Measurements from ENCODE around the gene SLC22A5.

Gene SLC22A5

DNA sequence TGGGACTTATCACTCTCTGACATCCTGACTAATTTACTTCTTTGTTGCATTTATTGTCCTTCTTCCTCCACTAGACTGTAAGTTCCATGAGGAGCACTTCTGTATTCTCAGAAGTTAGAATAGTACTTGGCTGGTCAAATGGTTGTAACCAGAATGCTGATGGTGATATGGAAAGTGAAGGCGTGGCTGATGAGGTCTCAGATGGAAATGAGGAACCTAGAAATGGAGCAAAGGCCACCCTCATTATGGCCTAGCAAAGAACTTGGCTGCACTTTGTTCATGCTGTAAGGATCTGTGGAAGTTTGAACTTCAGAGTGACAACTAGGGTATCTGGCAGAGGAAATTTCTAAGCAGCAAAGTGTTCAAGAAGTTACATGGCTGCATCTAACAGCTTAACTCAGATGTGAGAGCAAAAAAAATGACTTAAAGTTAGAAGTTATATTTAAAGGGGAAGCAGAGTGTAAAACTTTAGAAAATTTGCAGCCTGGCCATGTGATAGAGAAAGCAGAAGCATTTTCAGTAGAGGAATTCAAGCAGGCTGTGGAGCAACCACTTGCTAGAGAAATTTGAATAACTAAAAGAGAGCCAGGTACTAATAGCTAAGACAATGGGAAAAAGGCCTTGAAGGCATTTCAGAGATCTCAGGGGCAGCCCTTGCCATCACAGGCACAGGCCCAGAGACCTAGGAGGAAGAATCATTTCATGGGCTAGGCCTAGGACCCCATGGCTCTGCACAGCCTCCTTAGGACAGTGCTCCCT, 14.9 kb upstream of the SLC22A5 start:
- peaks cover 4% of the 10 kb centered on the region; the same call in 1 of the 2 replicates for H3K36me3 ChIP-seq (ENCODE audit: insufficient read depth, low read length)
- peaks cover 4% of the 10 kb centered on the region; the same call in 1 of the 2 replicates for H3K9me3 ChIP-seq (ENCODE audit: control insufficient read depth, insufficient read depth, low read length)
- no peak overlapping the region for H3K9ac ChIP-seq (ENCODE audit: low read depth, low read length)
- H3K4me1 ChIP-seq (ENCODE audit: insufficient read depth, low read length) = no peaks in the 10 kb centered on the region; the same call in 1 of the 2 replicates

DNA sequence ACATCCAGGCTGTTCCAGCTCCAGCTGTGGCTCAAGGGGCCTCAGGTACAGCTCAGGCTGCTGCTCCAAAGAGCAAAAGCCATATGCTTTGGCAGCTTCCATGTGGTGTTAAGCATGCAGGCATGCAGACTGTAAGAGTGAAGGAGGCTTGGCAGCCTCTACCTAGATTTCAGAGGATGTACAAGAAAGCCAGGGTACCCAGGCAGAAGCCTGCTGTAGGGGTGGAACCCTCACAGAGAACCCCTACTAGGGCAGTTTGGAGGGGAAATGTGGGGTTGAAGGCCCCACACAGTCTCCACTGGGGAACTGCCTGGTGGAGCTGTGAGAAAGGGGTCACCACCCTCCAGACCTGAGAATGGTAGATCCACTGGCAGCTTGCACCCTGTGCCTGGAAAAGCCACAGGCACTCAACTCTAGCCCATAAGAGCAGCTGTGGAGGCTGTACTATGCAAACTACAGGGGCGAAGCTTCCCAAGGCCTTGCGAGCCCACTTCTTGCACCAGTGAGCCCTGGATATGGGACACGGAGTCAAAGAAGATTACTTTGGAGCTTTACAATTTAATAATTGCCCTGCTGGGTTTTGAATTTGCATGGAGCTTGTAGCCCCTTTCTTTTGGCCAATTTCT, 14.3 kb upstream of the SLC22A5 start:
- Histone ChIP-seq H3K9me3 (ENCODE audit: control insufficient read depth, insufficient read depth, low read length) (peaks cover 4% of the 10 kb centered on the region; the same call in 1 of the 2 replicates), H3K4me1 (ENCODE audit: insufficient read depth, low read length) (no peaks in the 10 kb centered on the region; the same call in 1 of the 2 replicates), H3K9ac (ENCODE audit: low read depth, low read length) (no peak overlapping the region), H3K36me3 (ENCODE audit: insufficient read depth, low read length) (peaks cover 4% of the 10 kb centered on the region; the same call in 1 of the 2 replicates)

DNA sequence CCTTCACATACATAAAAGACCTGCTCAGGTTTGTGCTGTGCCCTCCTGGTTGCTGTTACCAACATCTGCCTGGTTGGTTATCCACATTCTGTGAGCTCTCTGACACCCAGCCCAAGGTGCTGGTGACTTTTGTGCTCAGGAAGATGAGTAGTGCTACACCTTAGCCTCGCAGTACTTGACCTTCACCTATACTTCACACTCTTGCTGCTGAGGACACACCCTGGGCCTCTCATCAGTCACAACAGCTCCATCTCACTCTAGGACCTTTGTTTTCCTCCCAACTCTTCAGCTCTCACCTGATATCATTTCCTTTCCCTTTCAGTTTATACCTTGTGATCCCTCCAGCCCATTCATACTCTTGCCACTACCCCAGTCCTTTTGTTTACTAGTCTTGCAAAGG, 10.7 kb upstream of the SLC22A5 start:
- Histone ChIP-seq H3K9ac (ENCODE audit: low read depth, low read length) (no peak overlapping the region), H3K36me3 (ENCODE audit: insufficient read depth, low read length) (no peaks in the 10 kb centered on the region), H3K9me3 (ENCODE audit: control insufficient read depth, insufficient read depth, low read length) (peaks cover 4% of the 10 kb centered on the region; the same call in 1 of the 2 replicates), H3K4me1 (ENCODE audit: insufficient read depth, low read length) (no peaks in the 10 kb centered on the region; the same call in 1 of the 2 replicates)

GRCh38 chr5:132362086-132362485, 7.4 kb upstream of the SLC22A5 start:
- Histone ChIP-seq H3K9ac (ENCODE audit: low read depth, low read length) (no peak overlapping the region), H3K4me1 (ENCODE audit: insufficient read depth, low read length) (no peaks in the 10 kb centered on the region), H3K36me3 (ENCODE audit: insufficient read depth, low read length) (no peaks in the 10 kb centered on the region), H3K9me3 (ENCODE audit: control insufficient read depth, insufficient read depth, low read length) (no peaks in the 10 kb centered on the region)

DNA sequence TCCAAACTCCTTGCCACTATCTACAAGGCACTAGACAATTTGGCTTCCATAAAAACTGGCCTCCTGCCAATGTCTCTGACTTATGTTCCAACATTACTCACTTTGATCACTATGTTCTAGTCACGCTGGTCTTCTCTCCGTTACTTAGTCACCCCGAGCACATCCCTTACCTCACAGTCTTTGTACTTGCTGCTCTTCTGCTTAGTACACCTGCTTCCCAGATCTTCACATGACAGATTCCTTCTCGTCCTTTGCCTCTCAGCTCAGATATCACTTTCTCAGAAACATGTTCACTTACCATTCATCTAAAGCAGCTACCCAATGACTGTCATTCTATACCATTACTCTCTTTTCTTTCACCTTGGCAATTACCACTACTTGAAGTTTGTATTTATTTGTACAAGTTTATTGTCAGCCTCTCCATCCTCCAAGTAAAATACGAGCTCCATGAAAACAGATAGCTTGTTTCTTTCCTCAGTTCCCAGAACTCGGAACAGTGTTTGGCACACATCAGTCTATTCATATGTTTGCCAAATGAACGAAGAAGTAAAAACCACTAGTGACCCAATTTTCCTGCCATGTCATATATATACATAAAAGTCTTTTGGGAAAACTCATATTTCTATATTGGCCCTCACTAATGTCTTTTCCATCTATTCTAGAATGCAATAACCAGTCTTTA, 5.9 kb upstream of the SLC22A5 start:
- no peak overlapping the region for H3K9ac ChIP-seq (ENCODE audit: low read depth, low read length)
- no peaks in the 10 kb centered on the region for H3K36me3 ChIP-seq (ENCODE audit: insufficient read depth, low read length)
- H3K9me3 ChIP-seq (ENCODE audit: control insufficient read depth, insufficient read depth, low read length) = no peaks in the 10 kb centered on the region
- H3K4me1 ChIP-seq (ENCODE audit: insufficient read depth, low read length) = no peaks in the 10 kb centered on the region

- Histone ChIP-seq H3K36me3 (ENCODE audit: insufficient read depth, low read length) (no peaks in the 10 kb centered on the region), H3K4me1 (ENCODE audit: insufficient read depth, low read length) (no peaks in the 10 kb centered on the region), H3K9me3 (ENCODE audit: control insufficient read depth, insufficient read depth, low read length) (no peaks in the 10 kb centered on the region), H3K9ac (ENCODE audit: low read depth, low read length) (no peak overlapping the region)
Observed at GRCh38 chr5:132364319-132364718, 5.2 kb upstream of the SLC22A5 start.

- H3K9ac ChIP-seq (ENCODE audit: low read depth, low read length) = no peak overlapping the region
- H3K4me1 ChIP-seq (ENCODE audit: insufficient read depth, low read length) = no peaks in the 10 kb centered on the region
- H3K36me3 ChIP-seq (ENCODE audit: insufficient read depth, low read length) = no peaks in the 10 kb centered on the region
- no peaks in the 10 kb centered on the region for H3K9me3 ChIP-seq (ENCODE audit: control insufficient read depth, insufficient read depth, low read length)
Observed at GRCh38 chr5:132365213-132365612, 4.3 kb upstream of the SLC22A5 start.

DNA sequence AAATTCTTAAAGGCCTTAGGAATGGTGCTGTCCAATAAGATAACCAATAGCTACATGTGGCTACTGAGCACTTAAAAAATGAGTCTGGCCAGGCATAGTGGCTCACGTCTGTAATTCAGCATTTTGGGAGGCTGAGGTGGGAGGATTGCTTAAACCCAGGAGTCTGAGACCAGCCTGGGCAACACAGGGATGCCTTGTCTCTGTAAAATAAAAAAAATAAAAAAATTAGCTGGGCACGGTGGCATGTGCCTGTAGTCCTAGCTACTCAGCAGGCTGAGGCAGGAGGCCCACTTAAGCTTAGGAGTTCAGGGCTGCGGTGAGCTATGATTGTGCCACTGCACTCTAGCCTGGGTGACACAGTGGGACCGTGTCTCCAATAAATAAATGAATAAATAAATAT, 1.3 kb upstream of the SLC22A5 start:
- Histone ChIP-seq H3K9me3 (ENCODE audit: control insufficient read depth, insufficient read depth, low read length) (no peaks in the 10 kb centered on the region), H3K9ac (ENCODE audit: low read depth, low read length) (no peak overlapping the region), H3K4me1 (ENCODE audit: insufficient read depth, low read length) (no peaks in the 10 kb centered on the region), H3K36me3 (ENCODE audit: insufficient read depth, low read length) (no peaks in the 10 kb centered on the region)

DNA sequence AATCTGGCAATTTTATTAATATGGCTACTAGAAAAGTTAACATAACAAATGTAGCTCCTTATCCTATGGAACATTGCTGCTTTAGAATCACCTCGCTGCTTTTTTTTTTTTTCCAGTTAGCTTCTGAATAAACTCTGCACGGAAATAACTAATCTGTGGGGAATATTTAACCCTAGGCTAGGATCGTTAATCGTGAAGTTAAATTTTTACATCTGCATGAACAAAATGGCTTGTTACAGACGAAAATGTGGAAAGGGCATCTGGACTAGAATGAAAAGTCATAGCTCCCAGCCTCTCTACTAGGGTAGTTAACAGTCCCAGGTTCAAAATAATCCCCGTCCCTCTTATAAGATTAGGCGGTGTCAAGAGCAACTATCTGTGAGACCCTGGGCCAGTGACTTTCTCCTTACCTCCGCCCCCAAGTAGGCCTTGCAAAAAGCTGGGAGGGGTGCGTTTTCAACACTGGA, 470 bp upstream of the SLC22A5 start:
- H3K9me3 ChIP-seq (ENCODE audit: control insufficient read depth, insufficient read depth, low read length) = no peaks in the 10 kb centered on the region
- H3K4me1 ChIP-seq (ENCODE audit: insufficient read depth, low read length) = no peaks in the 10 kb centered on the region
- H3K9ac ChIP-seq (ENCODE audit: low read depth, low read length) = peak overlapping the region; percentile 60
- H3K36me3 ChIP-seq (ENCODE audit: insufficient read depth, low read length) = no peaks in the 10 kb centered on the region

DNA sequence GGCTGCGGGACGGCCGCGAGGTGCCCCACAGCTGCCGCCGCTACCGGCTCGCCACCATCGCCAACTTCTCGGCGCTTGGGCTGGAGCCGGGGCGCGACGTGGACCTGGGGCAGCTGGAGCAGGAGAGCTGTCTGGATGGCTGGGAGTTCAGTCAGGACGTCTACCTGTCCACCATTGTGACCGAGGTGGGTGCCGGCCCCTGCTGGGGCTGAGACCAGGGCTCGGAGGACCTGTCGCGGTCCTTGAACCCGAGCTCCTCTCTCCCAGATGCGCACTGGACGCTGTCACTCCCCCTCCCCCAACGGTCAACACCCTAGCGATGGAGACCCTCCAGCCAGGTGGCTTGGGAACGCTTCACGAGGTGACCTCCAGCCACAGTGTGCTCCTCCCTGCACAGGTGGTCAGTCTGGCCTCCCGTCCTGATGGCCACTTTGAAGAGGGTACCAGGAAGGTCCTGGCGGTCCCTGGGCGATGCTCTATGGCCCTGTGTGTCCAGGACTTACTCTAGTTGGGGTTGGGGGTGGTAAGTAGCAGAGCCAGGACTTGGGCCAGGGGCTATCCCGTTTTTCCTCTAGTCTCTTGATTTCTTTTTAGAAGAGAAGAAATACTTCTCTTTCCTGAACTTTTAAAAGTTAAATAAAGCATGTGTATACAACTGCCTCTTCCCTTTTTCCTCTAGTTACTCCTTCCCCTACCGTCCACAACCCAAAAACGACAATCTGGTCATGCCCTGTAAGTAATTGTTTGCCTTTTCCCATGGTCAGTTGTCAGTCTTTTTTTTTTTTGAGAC, 866 bp downstream of the SLC22A5 start:
- Histone ChIP-seq H3K9me3 (ENCODE audit: control insufficient read depth, insufficient read depth, low read length) (no peaks in the 10 kb centered on the region), H3K36me3 (ENCODE audit: insufficient read depth, low read length) (no peaks in the 10 kb centered on the region), H3K9ac (ENCODE audit: low read depth, low read length) (peak overlapping the region; percentile 60; the same call in 1 of the 2 replicates), H3K4me1 (ENCODE audit: insufficient read depth, low read length) (no peaks in the 10 kb centered on the region)

GRCh38 chr5:132370971-132371602, 1.6 kb downstream of the SLC22A5 start:
- no peaks in the 10 kb centered on the region for H3K9me3 ChIP-seq (ENCODE audit: control insufficient read depth, insufficient read depth, low read length)
- H3K9ac ChIP-seq (ENCODE audit: low read depth, low read length) = no peak overlapping the region
- H3K4me1 ChIP-seq (ENCODE audit: insufficient read depth, low read length) = no peaks in the 10 kb centered on the region
- no peaks in the 10 kb centered on the region for H3K36me3 ChIP-seq (ENCODE audit: insufficient read depth, low read length)

GRCh38 chr5:132371603-132371994, 2.1 kb downstream of the SLC22A5 start:
- Histone ChIP-seq H3K36me3 (ENCODE audit: insufficient read depth, low read length) (no peaks in the 10 kb centered on the region), H3K4me1 (ENCODE audit: insufficient read depth, low read length) (no peaks in the 10 kb centered on the region), H3K9ac (ENCODE audit: low read depth, low read length) (no peak overlapping the region), H3K9me3 (ENCODE audit: control insufficient read depth, insufficient read depth, low read length) (no peaks in the 10 kb centered on the region)

- Histone ChIP-seq H3K9me3 (ENCODE audit: control insufficient read depth, insufficient read depth, low read length) (no peaks in the 10 kb centered on the region), H3K9ac (ENCODE audit: low read depth, low read length) (no peak overlapping the region), H3K4me1 (ENCODE audit: insufficient read depth, low read length) (no peaks in the 10 kb centered on the region), H3K36me3 (ENCODE audit: insufficient read depth, low read length) (no peaks in the 10 kb centered on the region)
Observed at GRCh38 chr5:132372127-132372526, 2.6 kb downstream of the SLC22A5 start.

DNA sequence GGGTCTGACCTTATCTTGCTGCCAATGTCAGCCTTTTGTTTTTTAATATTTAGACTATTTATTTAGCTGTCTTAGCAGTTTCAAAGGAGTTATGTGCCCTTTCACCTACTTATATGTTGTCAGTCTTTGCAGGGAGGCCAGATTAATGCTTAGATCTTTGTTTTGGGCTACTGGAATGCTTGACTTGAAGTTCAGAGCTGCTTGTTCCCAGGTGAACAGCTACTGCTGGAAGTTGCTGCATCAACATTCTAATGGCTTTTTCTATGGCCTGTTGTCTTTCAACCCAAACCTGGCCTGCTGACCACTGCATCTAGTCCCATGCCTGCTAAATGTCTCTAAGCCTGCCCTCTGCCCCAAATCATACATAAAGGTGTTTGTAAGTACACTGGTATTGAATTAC, 3.0 kb downstream of the SLC22A5 start:
- Histone ChIP-seq H3K36me3 (ENCODE audit: insufficient read depth, low read length) (no peaks in the 10 kb centered on the region), H3K9me3 (ENCODE audit: control insufficient read depth, insufficient read depth, low read length) (no peaks in the 10 kb centered on the region), H3K9ac (ENCODE audit: low read depth, low read length) (no peak overlapping the region), H3K4me1 (ENCODE audit: insufficient read depth, low read length) (no peaks in the 10 kb centered on the region)
